NCI-H526 (cell line): ENCODE data around the gene EXOC7.
"Not testable (repeated sequence)": the region's sequence is repeated elsewhere in the genome, so short reads cannot be mapped to it uniquely, and the experiment has no call there.

Experiments used
- DNase-seq, 2 experiments: peaks; one replicate each; lab custom pipeline; 2025; lab: John Stamatoyannopoulos, UW

EXOC7 gene

GRCh38 chr17:76046064-76046463 is 57.5 kb downstream of the EXOC7 start:
- DNase-seq, result no peak

- not testable (repeated sequence) for DNase-seq
These were observed 59.0 kb downstream of the EXOC7 start for GRCh38 chr17:76044475-76045007.

- not testable (repeated sequence) for DNase-seq
These were observed 60.7 kb downstream of the EXOC7 start for GRCh38 chr17:76042868-76043267.

GRCh38 chr17:76040376-76040775 is 63.2 kb downstream of the EXOC7 start:
- no peak for DNase-seq

GRCh38 chr17:76039121-76039520 is 64.5 kb downstream of the EXOC7 start:
- no peak for DNase-seq

GRCh38 chr17:76038050-76038449 is 65.5 kb downstream of the EXOC7 start:
- no peak for DNase-seq

GRCh38 chr17:76036497-76037261 is 66.9 kb downstream of the EXOC7 start:
- peak; percentile 73 to 87 for DNase-seq

- DNase-seq, result no peak
These were observed 68.9 kb downstream of the EXOC7 start for GRCh38 chr17:76034428-76035350.

GRCh38 chr17:76033139-76033538 is 70.4 kb downstream of the EXOC7 start:
- DNase-seq, result no peak

GRCh38 chr17:76032780-76033108 is 70.8 kb downstream of the EXOC7 start:
- no peak for DNase-seq

GRCh38 chr17:76032073-76032779 is 71.4 kb downstream of the EXOC7 start:
- DNase-seq, result no peak
